DOHH2 (cell line): ENCODE results near the gene SLC9A8.

ENCODE experiments used
- EZH2phosphoT487 ChIP-seq: fragments of 200-600 bp; sonication (generic); IDR thresholded peaks from 2 replicates; pipeline ENCODE4 v1.6.1; 2017; ENCODE audit warnings: borderline replicate concordance, mild to moderate bottlenecking, antibody characterized with exemption, low read length, moderate library complexity, mixed read lengths
- TF ChIP-seq, protein P1 (sequence below): fragments of 200-600 bp; sonication (generic); IDR thresholded peaks from one replicate; pipeline ENCODE4 v1.5.1; 2014; ENCODE audit warnings: antibody characterized with exemption, mild to moderate bottlenecking, low read depth, low read length; ENCODE audit not compliant: poor library complexity, severe bottlenecking

DNA sequence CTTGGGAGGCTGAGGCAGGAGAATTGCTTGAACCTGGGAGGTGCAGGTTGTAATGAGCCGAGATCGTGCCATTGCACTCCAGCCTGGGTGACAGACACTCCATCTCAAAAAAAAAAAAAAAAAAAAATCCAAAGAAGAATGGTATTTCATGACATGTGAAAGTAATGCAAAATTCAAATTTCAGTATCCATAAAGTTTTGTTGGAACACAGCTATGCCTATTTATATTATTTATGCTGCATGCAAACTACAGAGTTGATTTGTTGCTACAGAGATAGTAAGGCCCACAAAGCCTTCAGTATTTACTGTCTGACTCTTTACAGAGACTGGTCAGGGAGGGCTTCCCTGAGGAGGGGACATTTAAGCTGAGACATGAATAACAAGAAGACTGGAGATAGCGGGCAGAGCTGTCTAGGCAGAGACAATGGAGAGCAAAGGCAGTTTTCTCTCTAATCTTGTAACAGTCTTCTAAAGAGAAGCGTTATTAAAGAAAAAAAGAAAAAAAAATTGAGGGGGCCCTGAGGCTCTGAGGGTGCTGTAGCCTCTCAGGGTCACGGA is 2.7 kb upstream of the SLC9A8 start:
- TF ChIP-seq, protein P1, sequence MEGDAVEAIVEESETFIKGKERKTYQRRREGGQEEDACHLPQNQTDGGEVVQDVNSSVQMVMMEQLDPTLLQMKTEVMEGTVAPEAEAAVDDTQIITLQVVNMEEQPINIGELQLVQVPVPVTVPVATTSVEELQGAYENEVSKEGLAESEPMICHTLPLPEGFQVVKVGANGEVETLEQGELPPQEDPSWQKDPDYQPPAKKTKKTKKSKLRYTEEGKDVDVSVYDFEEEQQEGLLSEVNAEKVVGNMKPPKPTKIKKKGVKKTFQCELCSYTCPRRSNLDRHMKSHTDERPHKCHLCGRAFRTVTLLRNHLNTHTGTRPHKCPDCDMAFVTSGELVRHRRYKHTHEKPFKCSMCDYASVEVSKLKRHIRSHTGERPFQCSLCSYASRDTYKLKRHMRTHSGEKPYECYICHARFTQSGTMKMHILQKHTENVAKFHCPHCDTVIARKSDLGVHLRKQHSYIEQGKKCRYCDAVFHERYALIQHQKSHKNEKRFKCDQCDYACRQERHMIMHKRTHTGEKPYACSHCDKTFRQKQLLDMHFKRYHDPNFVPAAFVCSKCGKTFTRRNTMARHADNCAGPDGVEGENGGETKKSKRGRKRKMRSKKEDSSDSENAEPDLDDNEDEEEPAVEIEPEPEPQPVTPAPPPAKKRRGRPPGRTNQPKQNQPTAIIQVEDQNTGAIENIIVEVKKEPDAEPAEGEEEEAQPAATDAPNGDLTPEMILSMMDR: no peak
- TF ChIP-seq EZH2phosphoT487: no peak
